ENCODE measurements around the gene NEK7. TPM values are rescaled to one million over a fixed set of nuclear protein-coding genes. Genes with fewer than 3 reads are reported as not detected.
A peak's percentile ranks its signal among the peaks of the same experiment; 100 is the strongest.

NEK7 gene
- total RNA-seq, 1 donor from 2014 or later, result 44.9 TPM

- DNase-seq (ENCODE audit: low spot score), result no peak
- peaks cover 48% of the 10 kb centered on the region for H3K4me1 Mint-ChIP-seq (ENCODE audit: unreplicated experiment)
- peaks cover 14% of the 10 kb centered on the region for H3K27me3 Mint-ChIP-seq (ENCODE audit: unreplicated experiment)
- H3K9me3 Mint-ChIP-seq (ENCODE audit: unreplicated experiment), result no peaks in the 10 kb centered on the region
- peak overlapping the region; percentile 95 for H3K27ac Mint-ChIP-seq (ENCODE audit: unreplicated experiment)
- peak overlapping the region; percentile 100 for H3K4me3 Mint-ChIP-seq (ENCODE audit: unreplicated experiment)
- no peak for TF ChIP-seq CTCF (IDR thresholded peaks at IDR 0.05; ENCODE audit: unreplicated experiment)
- H3K36me3 Mint-ChIP-seq (ENCODE audit: low read depth, unreplicated experiment), result no peaks in the 10 kb centered on the region
These were observed 1.3 kb downstream of the NEK7 start for GRCh38 chr1:198157847-198158725.

GRCh38 chr1:198158735-198159589 is 2.2 kb downstream of the NEK7 start:
- Mint-ChIP-seq H3K9me3 (ENCODE audit: unreplicated experiment) (no peaks in the 10 kb centered on the region), H3K27ac (ENCODE audit: unreplicated experiment) (peak overlapping the region; percentile 95), H3K4me3 (ENCODE audit: unreplicated experiment) (peak overlapping the region; percentile 100), H3K36me3 (ENCODE audit: low read depth, unreplicated experiment) (no peaks in the 10 kb centered on the region), H3K4me1 (ENCODE audit: unreplicated experiment) (peaks cover 48% of the 10 kb centered on the region), H3K27me3 (ENCODE audit: unreplicated experiment) (peaks cover 14% of the 10 kb centered on the region)
- TF ChIP-seq CTCF (IDR thresholded peaks at IDR 0.05; ENCODE audit: unreplicated experiment), result no peak
- peak; percentile 87 for DNase-seq (ENCODE audit: low spot score)

GRCh38 chr1:198160222-198160621 is 3.4 kb downstream of the NEK7 start:
- DNase-seq (ENCODE audit: low spot score), result no peak
- Mint-ChIP-seq H3K9me3 (ENCODE audit: unreplicated experiment) (no peaks in the 10 kb centered on the region), H3K36me3 (ENCODE audit: low read depth, unreplicated experiment) (no peaks in the 10 kb centered on the region), H3K27ac (ENCODE audit: unreplicated experiment) (peak overlapping the region; percentile 95), H3K27me3 (ENCODE audit: unreplicated experiment) (peaks cover 13% of the 10 kb centered on the region), H3K4me3 (ENCODE audit: unreplicated experiment) (no peak overlapping the region), H3K4me1 (ENCODE audit: unreplicated experiment) (peaks cover 48% of the 10 kb centered on the region)
- TF ChIP-seq CTCF (IDR thresholded peaks at IDR 0.05; ENCODE audit: unreplicated experiment), result no peak

- H3K36me3 Mint-ChIP-seq (ENCODE audit: low read depth, unreplicated experiment), result no peaks in the 10 kb centered on the region
These were observed 4.3 kb downstream of the NEK7 start for GRCh38 chr1:198160946-198161614.

More at GRCh38 chr1:198160946-198161614, 4.3 kb downstream of the NEK7 start:
- H3K27ac Mint-ChIP-seq (ENCODE audit: unreplicated experiment), result no peak overlapping the region
- H3K9me3 Mint-ChIP-seq (ENCODE audit: unreplicated experiment), result no peaks in the 10 kb centered on the region
- no peak for TF ChIP-seq CTCF (IDR thresholded peaks at IDR 0.05; ENCODE audit: unreplicated experiment)
- no peak overlapping the region for H3K4me3 Mint-ChIP-seq (ENCODE audit: unreplicated experiment)
- peaks cover 12% of the 10 kb centered on the region for H3K27me3 Mint-ChIP-seq (ENCODE audit: unreplicated experiment)
- no peak for DNase-seq (ENCODE audit: low spot score)
- H3K4me1 Mint-ChIP-seq (ENCODE audit: unreplicated experiment), result peaks cover 49% of the 10 kb centered on the region

All from endothelial cell (in vitro differentiated cells).